ENCODE data around the gene SART1.

The SART1 gene

GRCh38 chr11:65992056-65992455 lies 30.5 kb downstream of the SART1 start:
- TF ChIP-seq CTCF (IDR thresholded peaks at IDR 0.05), result no peak

- no peak for TF ChIP-seq CTCF (IDR thresholded peaks at IDR 0.05)
Measured at GRCh38 chr11:65997286-65997685, 35.8 kb downstream of the SART1 start.

GRCh38 chr11:66001942-66002647 lies 40.6 kb downstream of the SART1 start, which contains the start of the genes BANF1 and EIF1AD:
Gene BANF1 (plus strand): TSS chr11:66002503. CDS start chr11:66003251, 748 bp downstream.
Gene EIF1AD (minus strand): TSS chr11:66002157. CDS start chr11:66000389, 1,768 bp downstream.
- no peak for TF ChIP-seq CTCF (IDR thresholded peaks at IDR 0.05)

GRCh38 chr11:66002648-66003225 lies 41.2 kb downstream of the SART1 start:
- TF ChIP-seq CTCF (IDR thresholded peaks at IDR 0.05), result peak; percentile 42; the same call in 1 of the 2 replicates

GRCh38 chr11:66003291-66003690 lies 41.8 kb downstream of the SART1 start:
- no peak for TF ChIP-seq CTCF (IDR thresholded peaks at IDR 0.05)

- TF ChIP-seq CTCF (IDR thresholded peaks at IDR 0.05), result no peak
Measured at GRCh38 chr11:66004186-66004585, 42.7 kb downstream of the SART1 start.

GRCh38 chr11:66006134-66006890 lies 44.8 kb downstream of the SART1 start:
- no peak for TF ChIP-seq CTCF (IDR thresholded peaks at IDR 0.05)
